Colonic mucosa (tissue), 4 donors: ENCODE measurements around the gene BCL7A. TPM values are rescaled to one million over a fixed set of nuclear protein-coding genes. Genes with fewer than 3 reads are reported as not detected.
"Not testable (repeated sequence)": the region's sequence is repeated elsewhere in the genome, so short reads cannot be mapped to it uniquely, and the experiment has no call there.

Experiments
- DNase-seq: peaks from one replicate; pipeline ENCODE4 v3.0.0-alpha.2; 2020
- H3K27ac ChIP-seq: fragments of 200-600 bp; one replicate; pipeline ENCODE4 v1.8.0; 2021
- H3K27me3 ChIP-seq: fragments of 200-600 bp; one replicate; pipeline ENCODE4 v1.8.0; 2021
- H3K36me3 ChIP-seq: fragments of 200-600 bp; one replicate; pipeline ENCODE4 v1.8.0; 2021
- H3K4me1 ChIP-seq: fragments of 200-600 bp; one replicate; pipeline ENCODE4 v1.8.0; 2021; ENCODE audit warnings: mild to moderate bottlenecking
- H3K4me3 ChIP-seq: fragments of 200-600 bp; one replicate; pipeline ENCODE4 v1.8.0; 2021
- H3K9ac ChIP-seq, 2 donors: one replicate each; pipeline ENCODE4 v1.7.0; 2013; ENCODE audit warnings: control low read depth in 2 of 2, low read depth in 2 of 2, low read length in 2 of 2
- H3K9me3 ChIP-seq: fragments of 200-600 bp; one replicate; pipeline ENCODE4 v1.8.0; 2021
- CTCF ChIP-seq: fragments of 200-600 bp; IDR thresholded peaks from one replicate; pipeline ENCODE4 v1.8.0; 2022; ENCODE audit warnings: antibody characterized with exemption, mild to moderate bottlenecking
- intact Hi-C: fragments of 100-400 bp; cut with DNase I; formaldehyde crosslinking; loops from one replicate; pipeline ENCODE4 v1.14.1; 2022
- total RNA-seq, 2 donors: library from RNA; stranded (reverse); fragmentation: NEBNext Ultra II Directional in 1 of 2; extraction: Animal tissue kit (Norgen Biotek cat#: 25700) in 1 of 2; gene quantifications; one replicate each; pipeline ENCODE4 v1.2.1, GENCODE V29; 2021
- donor health status: healthy.
- donor health status: DM: no; HTN: no; CAD: no.
- donor health status: DM: no; HTN: no; CAD: no.

Gene BCL7A
- total RNA-seq, 2 donors from 2014 or later, result 7.0 to 10.0 TPM

- Histone ChIP-seq H3K36me3 (no peaks in the 10 kb centered on the region), H3K9ac (no peak overlapping the region), H3K4me1 (no peaks in the 10 kb centered on the region), H3K9me3 (no peaks in the 10 kb centered on the region), H3K27ac (no peak overlapping the region), H3K27me3 (no peaks in the 10 kb centered on the region), H3K4me3 (no peak overlapping the region)
- intact Hi-C loops, result no loop called here
- DNase-seq, result no peak
- no peak for TF ChIP-seq CTCF
These were observed 40.8 kb upstream of the BCL7A start for GRCh38 chr12:121980892-121981272.

- intact Hi-C loops, result no loop called here
- no peak overlapping the region for H3K9ac ChIP-seq
- H3K36me3 ChIP-seq, result no peaks in the 10 kb centered on the region
- no peak overlapping the region for H3K4me3 ChIP-seq
- no peak for TF ChIP-seq CTCF
- no peaks in the 10 kb centered on the region for H3K9me3 ChIP-seq
- H3K27me3 ChIP-seq, result no peaks in the 10 kb centered on the region
- no peak for DNase-seq
- H3K27ac ChIP-seq, result no peak overlapping the region
- H3K4me1 ChIP-seq, result no peaks in the 10 kb centered on the region
These were observed 40.2 kb upstream of the BCL7A start for GRCh38 chr12:121981456-121981855.

GRCh38 chr12:121982950-121983349, 38.7 kb upstream of the BCL7A start:
- H3K9ac ChIP-seq, result no peak overlapping the region
- TF ChIP-seq CTCF, result no peak
- no peaks in the 10 kb centered on the region for H3K27me3 ChIP-seq
- no peaks in the 10 kb centered on the region for H3K4me1 ChIP-seq
- H3K4me3 ChIP-seq, result no peak overlapping the region
- H3K27ac ChIP-seq, result no peak overlapping the region
- DNase-seq, result no peak
- intact Hi-C loops, result no loop called here
- H3K9me3 ChIP-seq, result no peaks in the 10 kb centered on the region
- H3K36me3 ChIP-seq, result no peaks in the 10 kb centered on the region

- intact Hi-C loops, result no loop called here
- TF ChIP-seq CTCF, result no peak
- H3K27ac ChIP-seq, result no peak overlapping the region
These were observed 38.0 kb upstream of the BCL7A start for GRCh38 chr12:121983536-121984210.

GRCh38 chr12:121986489-121987245, 35.0 kb upstream of the BCL7A start:
- DNase-seq, result no peak
- H3K27ac ChIP-seq, result no peak overlapping the region
- H3K9me3 ChIP-seq, result no peaks in the 10 kb centered on the region
- H3K9ac ChIP-seq, result no peak overlapping the region
- intact Hi-C loops, result no loop called here
- H3K36me3 ChIP-seq, result no peaks in the 10 kb centered on the region
- no peak for TF ChIP-seq CTCF
- H3K4me1 ChIP-seq, result no peaks in the 10 kb centered on the region
- no peak overlapping the region for H3K4me3 ChIP-seq
- no peaks in the 10 kb centered on the region for H3K27me3 ChIP-seq

More at GRCh38 chr12:121983536-121984210, 38.0 kb upstream of the BCL7A start:
- Histone ChIP-seq H3K36me3 (no peaks in the 10 kb centered on the region), H3K9me3 (no peaks in the 10 kb centered on the region), H3K9ac (no peak overlapping the region), H3K4me1 (no peaks in the 10 kb centered on the region), H3K4me3 (no peak overlapping the region), H3K27me3 (no peaks in the 10 kb centered on the region)
- no peak for DNase-seq

GRCh38 chr12:121988519-121988918, 33.2 kb upstream of the BCL7A start:
- H3K27ac ChIP-seq, H3K4me1 ChIP-seq, H3K27me3 ChIP-seq, DNase-seq, H3K36me3 ChIP-seq, H3K9ac ChIP-seq, H3K4me3 ChIP-seq, intact Hi-C loops, H3K9me3 ChIP-seq: not testable (repeated sequence)
